Spinal cord (tissue), 10 donors: Measurements from ENCODE around the gene FDXR. TPM values are rescaled to one million over a fixed set of nuclear protein-coding genes. Genes with fewer than 3 reads are reported as not detected.
A peak's percentile ranks its signal among the peaks of the same experiment; 100 is the strongest.

Experiments used
- DNase-seq, 6 donors: peaks; one replicate each; pipeline versions ENCODE4 v3.0.0 to v3.0.0-alpha.2; 2013 to 2015; ENCODE audit warnings: low spot score in 6 of 6, low read depth in 4 of 6
- H3K27ac ChIP-seq: one replicate; pipeline ENCODE4 v1.5.1; 2013; ENCODE audit warnings: low read depth, low read length, control low read depth
- H3K27me3 ChIP-seq: one replicate; pipeline ENCODE4 v1.6.1; 2013; ENCODE audit warnings: low read length; ENCODE audit not compliant: control insufficient read depth, insufficient read depth
- H3K36me3 ChIP-seq: one replicate; pipeline ENCODE4 v1.6.1; 2013; ENCODE audit warnings: low read length; ENCODE audit not compliant: control insufficient read depth, insufficient read depth
- H3K4me1 ChIP-seq: one replicate; pipeline ENCODE4 v1.6.1; 2013; ENCODE audit warnings: low read length; ENCODE audit not compliant: control insufficient read depth, insufficient read depth
- H3K4me3 ChIP-seq: one replicate; pipeline ENCODE4 v1.5.1; 2013; ENCODE audit warnings: low read depth, low read length, control low read depth
- H3K9me3 ChIP-seq: one replicate; pipeline ENCODE4 v1.6.1; 2013; ENCODE audit warnings: low read length; ENCODE audit not compliant: control insufficient read depth, insufficient read depth
- WGBS: methylation state at CpG from one replicate; pipeline ENCODE4 v1.1.5; 2013; ENCODE audit warnings: missing lambda C conversion rate; ENCODE audit not compliant: insufficient coverage; 5-methylcytosine and 5-hydroxymethylcytosine counted together
- polyA plus RNA-seq, 2 donors: library from polyadenylated mRNA; unstranded; fragments of 120-200 nt; gene quantifications; one replicate each; pipeline ENCODE4 v1.2.1, GENCODE V29; 2013; ENCODE audit not compliant: insufficient read length in 2 of 2
- total RNA-seq, 2 donors: library from RNA; depleted of rRNA in 1 of 2; stranded (reverse); fragments of 120-200 nt in 1 of 2; fragments of >200 nt in 1 of 2; gene quantifications; one replicate each; pipeline versions ENCODE4 v1.2.3 to v1.2.4, GENCODE V29; 2013 to 2014
- donor health status: healthy.

Gene FDXR
- total and polyA plus RNA-seq, 4 donors, result 3.0 to 11.3 (median 8.6) TPM

- Histone ChIP-seq H3K4me1 (no peaks in the 10 kb centered on the region), H3K4me3 (no peak overlapping the region), H3K36me3 (no peaks in the 10 kb centered on the region), H3K27ac (no peak overlapping the region), H3K9me3 (no peaks in the 10 kb centered on the region), H3K27me3 (peaks cover 11% of the 10 kb centered on the region)
- WGBS, result 84% methylated on average over 5 of the region's 14 CpGs
- no peak for DNase-seq
Observed at GRCh38 chr17:74901353-74902135, 28.8 kb upstream of the FDXR start.

DNA sequence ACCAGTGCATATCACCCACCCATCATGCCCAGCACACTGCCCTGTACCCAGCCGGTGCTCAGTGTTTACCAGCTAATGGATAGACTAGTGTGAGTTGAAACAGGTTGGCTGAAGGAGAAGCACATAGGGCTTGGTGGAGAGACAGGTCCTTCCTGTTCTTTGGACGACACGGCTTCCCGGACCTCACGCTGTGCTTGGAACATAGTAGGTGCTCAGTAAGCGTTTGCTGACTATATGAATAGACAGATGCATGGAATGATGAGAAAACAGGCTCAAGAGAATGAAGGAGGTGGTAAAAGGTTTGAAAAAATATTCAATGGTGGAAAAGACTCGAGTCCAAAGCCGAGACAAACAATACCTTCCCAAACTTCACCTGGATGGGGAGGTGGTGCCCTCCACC is 27.4 kb upstream of the FDXR start:
- no peak overlapping the region for H3K27ac ChIP-seq
- 87% methylated on average over 6 of the region's 8 CpGs for WGBS
- no peaks in the 10 kb centered on the region for H3K36me3 ChIP-seq
- peaks cover 22% of the 10 kb centered on the region for H3K27me3 ChIP-seq
- H3K4me3 ChIP-seq, result no peak overlapping the region
- no peak for DNase-seq
- no peaks in the 10 kb centered on the region for H3K9me3 ChIP-seq
- H3K4me1 ChIP-seq, result no peaks in the 10 kb centered on the region

DNA sequence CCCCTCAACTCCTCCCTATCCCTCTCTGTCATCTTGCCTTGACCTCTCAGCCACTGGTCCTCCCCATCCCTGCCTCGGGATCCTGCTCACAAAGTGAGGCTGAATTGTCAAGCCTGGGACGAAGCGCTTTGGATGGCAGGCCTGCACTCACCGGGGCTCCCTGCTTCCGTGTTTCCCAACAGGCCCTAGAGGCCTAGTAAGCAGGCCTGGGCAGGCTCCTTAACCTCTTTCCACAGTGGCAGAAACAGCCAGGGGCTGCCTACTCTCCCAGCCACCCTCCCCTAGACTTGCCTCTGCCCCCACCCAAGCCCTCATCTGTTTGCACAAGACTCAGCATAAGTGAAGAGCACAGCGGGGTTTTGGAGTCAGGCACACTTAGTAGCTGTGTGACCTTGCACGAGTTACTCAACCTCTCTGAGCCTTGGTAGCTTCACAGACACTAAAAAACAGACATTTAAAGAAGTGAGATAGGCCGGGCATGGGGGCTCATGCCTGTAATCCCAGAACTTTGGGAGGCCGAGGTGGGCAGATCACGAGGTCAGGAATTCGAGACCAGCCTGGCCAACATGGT is 25.7 kb upstream of the FDXR start:
- WGBS, result 82% methylated on average over 11 of the region's 11 CpGs

DNA sequence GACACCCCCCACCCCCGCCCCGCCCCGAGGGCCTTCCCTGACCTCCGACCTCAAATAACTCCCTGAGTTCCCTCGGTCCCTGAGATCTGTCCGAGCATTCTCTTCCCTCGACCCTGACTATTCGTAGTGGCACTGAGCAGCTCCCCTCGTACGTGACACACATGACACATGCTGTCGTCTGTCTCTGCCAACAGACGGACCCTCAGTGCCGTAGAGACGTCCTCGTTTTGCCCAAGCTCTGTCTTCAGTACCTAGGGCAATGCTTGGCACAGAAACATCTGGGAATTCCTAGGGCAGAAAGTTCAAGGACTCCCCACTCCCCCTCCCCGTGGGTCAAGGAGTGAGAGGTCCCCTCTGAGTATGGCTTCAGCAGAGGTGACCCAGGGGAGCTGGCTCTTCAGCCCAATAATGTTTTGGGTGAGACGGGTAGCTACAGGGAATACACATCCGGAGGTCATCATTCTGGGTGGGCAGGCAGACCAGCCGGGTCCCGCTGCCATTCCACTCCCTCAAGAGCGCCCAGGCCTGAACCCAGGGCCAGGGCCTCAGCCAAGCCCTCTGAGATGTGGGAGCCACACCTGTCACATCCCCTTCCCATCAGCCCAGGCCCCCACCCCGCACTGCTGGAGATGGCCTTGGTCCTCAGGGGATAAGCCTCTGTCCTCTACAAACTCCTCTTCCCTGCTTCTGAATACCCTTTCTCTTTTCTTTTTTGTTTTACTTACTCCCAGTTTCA is 21.3 kb upstream of the FDXR start:
- Histone ChIP-seq H3K9me3 (no peaks in the 10 kb centered on the region), H3K4me1 (peaks cover 14% of the 10 kb centered on the region), H3K27ac (no peak overlapping the region), H3K27me3 (peaks cover 52% of the 10 kb centered on the region), H3K36me3 (no peaks in the 10 kb centered on the region), H3K4me3 (no peak overlapping the region)
- DNase-seq, result no peak
- 30% methylated on average over 21 of the region's 22 CpGs for WGBS

More for the DNA sequence above, 25.7 kb upstream of the FDXR start:
- Histone ChIP-seq H3K4me3 (no peak overlapping the region), H3K27ac (no peak overlapping the region), H3K4me1 (peaks cover 6% of the 10 kb centered on the region), H3K9me3 (no peaks in the 10 kb centered on the region), H3K27me3 (peaks cover 28% of the 10 kb centered on the region), H3K36me3 (no peaks in the 10 kb centered on the region)
- DNase-seq, result no peak

DNA sequence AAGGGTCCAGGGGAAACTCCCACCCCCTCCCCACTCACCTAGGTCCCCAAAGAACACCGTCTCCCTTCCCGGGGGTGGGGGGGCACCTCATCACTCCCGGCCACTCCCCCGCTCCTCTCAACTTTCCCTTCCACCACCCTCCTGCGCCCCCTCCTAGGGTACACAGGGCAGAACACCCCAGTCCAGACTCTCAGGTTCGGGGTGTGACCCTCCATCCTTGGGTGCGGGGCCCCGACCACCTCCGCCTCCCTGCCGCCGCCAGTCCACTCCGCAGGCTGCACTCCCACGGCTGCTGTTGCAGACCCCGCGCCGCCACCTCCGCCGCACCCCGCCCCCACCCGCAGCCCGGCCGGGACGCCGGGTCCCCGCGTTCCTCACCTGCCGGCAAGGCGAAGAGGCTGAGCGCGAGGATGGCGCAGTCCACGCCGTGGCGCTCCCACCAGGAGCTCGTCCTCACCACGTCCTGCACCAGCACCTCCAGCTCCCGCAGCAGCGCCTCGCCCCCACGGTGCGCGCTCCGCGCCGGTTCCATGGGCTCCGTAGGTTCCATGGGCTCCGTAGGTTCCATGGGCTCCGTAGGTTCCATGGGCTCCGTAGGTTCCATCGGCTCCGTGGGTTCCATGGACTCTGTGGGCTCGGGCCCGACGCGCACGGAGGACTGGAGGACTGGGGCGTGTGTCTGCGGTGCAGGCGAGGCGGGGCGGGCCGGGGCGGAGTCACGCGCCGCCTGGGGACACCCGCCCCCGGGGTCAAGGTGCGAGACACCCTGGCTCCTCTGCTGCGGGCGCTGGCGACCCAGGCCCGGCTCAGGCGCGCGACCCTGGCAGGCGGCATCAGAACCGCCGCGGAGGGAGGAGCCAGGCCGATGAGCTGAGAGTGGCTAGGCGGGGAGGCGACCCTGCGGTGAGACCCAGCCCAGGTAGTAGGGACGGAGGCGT is 20.4 kb upstream of the FDXR start, which contains the start of gene FADS6:
Gene FADS6 (minus strand): TSS at position 660 of the 938 bp plus-strand sequence. CDS start 38 bp downstream, at position 622.
- DNase-seq, result peak in 1 of 6 donors; percentile 32

DNA sequence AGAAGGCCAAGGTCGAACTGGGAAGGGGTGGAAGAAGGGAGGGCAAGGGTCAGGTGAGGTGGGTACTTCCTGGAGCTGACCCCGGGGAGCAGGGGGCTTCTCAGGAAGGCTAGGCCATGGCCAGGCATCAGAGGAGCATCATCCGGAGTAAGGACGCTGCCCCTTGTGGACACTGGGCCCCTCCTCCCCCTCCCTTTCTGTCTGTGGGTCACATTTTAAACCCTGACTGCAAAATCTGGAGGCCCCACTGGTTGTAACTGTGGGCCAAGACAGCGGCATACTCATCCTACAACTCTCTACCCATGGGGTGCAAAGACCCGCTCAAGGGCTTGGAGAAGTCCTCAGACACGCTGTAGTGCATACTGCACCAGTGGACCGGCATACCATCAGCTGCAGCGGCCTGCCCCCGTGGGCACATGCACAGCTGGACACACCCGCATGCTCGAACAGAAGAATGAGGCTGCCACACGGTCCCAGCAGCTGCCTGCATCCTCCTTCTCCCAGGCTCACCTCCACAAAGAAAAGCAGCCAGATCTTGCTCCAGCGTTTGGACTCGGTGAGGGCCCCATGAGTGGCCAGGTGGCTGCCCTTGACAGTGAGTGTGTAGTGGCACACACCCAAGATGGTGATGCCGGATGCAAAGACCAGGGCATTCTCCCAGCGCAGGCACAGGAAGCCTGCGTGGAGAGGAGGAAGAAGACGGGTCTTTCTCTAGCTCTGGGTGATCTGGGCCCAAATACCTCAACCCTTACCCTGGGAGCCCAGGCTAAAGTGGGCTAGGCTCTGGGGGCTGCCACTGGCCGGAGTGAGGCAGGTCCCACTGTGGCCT is 19.4 kb upstream of the FDXR start:
- Histone ChIP-seq H3K27me3 (peaks cover 55% of the 10 kb centered on the region), H3K4me1 (peaks cover 14% of the 10 kb centered on the region), H3K36me3 (no peaks in the 10 kb centered on the region), H3K27ac (no peak overlapping the region), H3K4me3 (no peak overlapping the region), H3K9me3 (no peaks in the 10 kb centered on the region)
- no peak for DNase-seq
- WGBS, result 66% methylated on average over 20 of the region's 20 CpGs

More for the DNA sequence above, 20.4 kb upstream of the FDXR start, which contains the start of gene FADS6:
- 2% methylated on average over 86 of the region's 86 CpGs for WGBS
- no peaks in the 10 kb centered on the region for H3K9me3 ChIP-seq
- peaks cover 55% of the 10 kb centered on the region for H3K27me3 ChIP-seq
- H3K27ac ChIP-seq, result no peak within 1 kb of the TSS
- peaks cover 14% of the 10 kb centered on the region for H3K4me1 ChIP-seq
- H3K36me3 ChIP-seq, result no peaks in the 10 kb centered on the region
- no peak within 1 kb of the TSS for H3K4me3 ChIP-seq

DNA sequence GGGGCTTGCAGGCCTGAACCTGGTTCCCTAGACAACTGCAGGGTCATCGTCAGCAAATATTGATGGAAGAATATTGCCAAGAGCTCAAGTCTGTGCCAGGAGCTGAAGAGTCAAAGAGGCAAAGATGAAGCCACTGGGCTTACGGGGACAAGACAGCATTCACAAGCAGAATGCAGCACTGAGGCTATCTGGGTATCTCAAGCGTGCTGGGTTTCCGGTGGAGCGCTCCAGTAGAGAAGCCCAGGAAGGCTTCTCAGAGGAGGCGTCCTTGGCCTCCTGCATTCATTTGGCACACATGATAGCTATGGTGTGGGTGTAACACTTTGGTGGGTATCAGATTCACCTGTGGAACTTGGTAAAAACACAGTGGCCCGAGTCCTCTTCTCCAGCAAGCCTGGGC is 17.8 kb upstream of the FDXR start:
- Histone ChIP-seq H3K27ac (no peak overlapping the region), H3K36me3 (no peaks in the 10 kb centered on the region), H3K9me3 (no peaks in the 10 kb centered on the region), H3K4me1 (peaks cover 14% of the 10 kb centered on the region), H3K27me3 (peaks cover 44% of the 10 kb centered on the region), H3K4me3 (no peak overlapping the region)
- no peak for DNase-seq
- 89% methylated on average over 7 of the region's 7 CpGs for WGBS

- H3K36me3 ChIP-seq, result no peaks in the 10 kb centered on the region
- no peak overlapping the region for H3K4me3 ChIP-seq
- 41% methylated on average over 10 of the region's 13 CpGs for WGBS
- H3K27ac ChIP-seq, result no peak overlapping the region
- peaks cover 27% of the 10 kb centered on the region for H3K27me3 ChIP-seq
- no peaks in the 10 kb centered on the region for H3K9me3 ChIP-seq
- DNase-seq, result no peak
- H3K4me1 ChIP-seq, result peaks cover 9% of the 10 kb centered on the region
Observed at GRCh38 chr17:74888469-74888868, 15.7 kb upstream of the FDXR start.
